WERI-Rb-1 (cell line): Measurements from ENCODE around the gene PLA2G12A.

ENCODE experiments used
- DNase-seq: peaks from one replicate; pipeline ENCODE4 v3.0.0-alpha.2; 2020
- H3K27ac ChIP-seq: fragments of 250-450 bp; sonication (Bioruptor Pico); 2 replicates; pipeline ENCODE4 v1.5.1; 2020; ENCODE audit warnings: mild to moderate bottlenecking, moderate library complexity
- H3K27me3 ChIP-seq: fragments of 250-450 bp; sonication (Bioruptor Pico); 2 replicates; pipeline ENCODE4 v1.5.1; 2021; ENCODE audit warnings: mild to moderate bottlenecking, low read depth, moderate library complexity; ENCODE audit not compliant: insufficient read depth, severe bottlenecking
- H3K36me3 ChIP-seq: fragments of 250-450 bp; sonication (Bioruptor Pico); 2 replicates; pipeline ENCODE4 v1.5.1; 2020; ENCODE audit warnings: mild to moderate bottlenecking, moderate library complexity
- H3K4me3 ChIP-seq: 2 replicates; pipeline ENCODE4 v1.5.1; 2011; ENCODE audit warnings: low read depth, mild to moderate bottlenecking, control low read depth, low read length
- H3K9me3 ChIP-seq: fragments of 250-450 bp; sonication (Bioruptor Pico); 2 replicates; pipeline ENCODE4 v1.5.1; 2021; ENCODE audit warnings: mild to moderate bottlenecking, moderate library complexity; ENCODE audit not compliant: severe bottlenecking
- CTCF ChIP-seq: IDR thresholded peaks from 2 replicates; pipeline ENCODE4 v1.5.1; 2011; ENCODE audit warnings: low read depth, mild to moderate bottlenecking, control low read depth, inconsistent platforms, low read length

The PLA2G12A gene

GRCh38 chr4:109729718-109730618 is at the start of gene PLA2G12A:
Gene PLA2G12A (minus strand): TSS chr4:109730070. CDS start chr4:109729809, 261 bp downstream.
- peak within 1 kb of the TSS; percentile 73 for H3K4me3 ChIP-seq
- peak; percentile 90 for DNase-seq
- no peaks in the 10 kb centered on the region for H3K27me3 ChIP-seq
- no peaks in the 10 kb centered on the region for H3K9me3 ChIP-seq
- H3K27ac ChIP-seq: peak within 1 kb of the TSS; percentile 88
- H3K36me3 ChIP-seq: peaks cover 22% of the 10 kb centered on the region
- TF ChIP-seq CTCF: no peak

- no peaks in the 10 kb centered on the region for H3K9me3 ChIP-seq
- H3K27ac ChIP-seq: no peak overlapping the region
- no peaks in the 10 kb centered on the region for H3K36me3 ChIP-seq
- no peak overlapping the region for H3K4me3 ChIP-seq
- no peak for DNase-seq
- TF ChIP-seq CTCF: no peak
- no peaks in the 10 kb centered on the region for H3K27me3 ChIP-seq
Observed at GRCh38 chr4:109764789-109765402, 35.0 kb upstream of the PLA2G12A start.

- DNase-seq: no peak
- no peak overlapping the region for H3K27ac ChIP-seq
- no peak overlapping the region for H3K4me3 ChIP-seq
- TF ChIP-seq CTCF: no peak
- no peaks in the 10 kb centered on the region for H3K36me3 ChIP-seq
- H3K9me3 ChIP-seq: no peaks in the 10 kb centered on the region
- no peaks in the 10 kb centered on the region for H3K27me3 ChIP-seq
Observed at GRCh38 chr4:109764376-109764775, 34.5 kb upstream of the PLA2G12A start.

GRCh38 chr4:109760682-109761081 is 30.8 kb upstream of the PLA2G12A start:
- DNase-seq: no peak
- Histone ChIP-seq H3K27me3 (no peaks in the 10 kb centered on the region), H3K36me3 (no peaks in the 10 kb centered on the region), H3K9me3 (no peaks in the 10 kb centered on the region), H3K27ac (no peak overlapping the region), H3K4me3 (no peak overlapping the region)
- TF ChIP-seq CTCF: no peak

DNA sequence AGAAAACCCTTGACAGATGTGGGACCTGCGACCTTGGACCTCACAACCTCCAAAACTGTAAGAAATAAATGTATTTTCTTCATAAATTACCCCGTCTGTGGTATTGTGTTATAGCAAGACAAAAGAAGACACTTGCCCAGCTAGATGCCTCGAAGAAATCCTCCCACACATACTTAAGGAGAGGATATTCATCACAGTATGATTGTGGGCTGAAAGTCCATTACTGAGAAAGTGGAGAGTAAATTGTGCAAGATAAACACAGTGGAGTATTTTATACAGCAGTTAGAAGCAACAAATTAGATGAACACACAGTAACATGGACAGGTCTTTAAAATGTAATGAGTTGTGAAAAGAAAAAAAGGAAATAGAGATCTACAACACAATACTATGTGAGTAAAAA is 25.8 kb upstream of the PLA2G12A start:
- Histone ChIP-seq H3K36me3 (no peaks in the 10 kb centered on the region), H3K9me3 (no peaks in the 10 kb centered on the region), H3K4me3 (no peak overlapping the region), H3K27ac (no peak overlapping the region), H3K27me3 (no peaks in the 10 kb centered on the region)
- no peak for TF ChIP-seq CTCF
- DNase-seq: no peak
